Uterus (tissue), 2 donors: ENCODE results near the gene GNG7.

ENCODE experiments used
- CTCF ChIP-seq, 4 experiments: fragments of 200-600 bp in 2 of 4; fragments of 450-650 bp in 2 of 4; sonication (generic) in 2 of 4; IDR thresholded peaks; one replicate each; pipeline ENCODE4 v1.5.1; 2016 to 2019; ENCODE audit warnings: antibody characterized with exemption in 4 of 4, mild to moderate bottlenecking in 2 of 4, moderate library complexity in 1 of 4
- POLR2A ChIP-seq, 2 donors: fragments of 450-650 bp; IDR thresholded peaks; one replicate each; pipeline ENCODE4 v1.6.1; 2016; ENCODE audit warnings: antibody characterized with exemption in 2 of 2, mild to moderate bottlenecking in 1 of 2, moderate library complexity in 1 of 2

GRCh38 chr19:2482354-2483038, 220.0 kb downstream of the GNG7 start:
- TF ChIP-seq CTCF (IDR thresholded peaks at IDR 0.05) (no peak), POLR2A (IDR thresholded peaks at IDR 0.05) (no peak)
